Endometrial microvascular endothelial cells (primary cell): Measurements from ENCODE around the gene ANKRD31. TPM values are rescaled to one million over a fixed set of nuclear protein-coding genes. Genes with fewer than 3 reads are reported as not detected.

Experiments used
- in situ Hi-C: cut with HindIII; loops from 2 replicates; pipeline ENCODE4 v1.10.0; 2017; ENCODE audit warnings: low sequenced_read_pairs, low pct_unique_long_range_greater_than_20kb; ENCODE audit errors: inconsistent ontology term
- total RNA-seq: library from RNA; depleted of rRNA; stranded (reverse); fragments of >200 nt; gene quantifications from one replicate; pipeline ENCODE4 v1.2.3, GENCODE V29; 2015; ENCODE audit errors: inconsistent ontology term

Gene ANKRD31
- total RNA-seq, 1 donor from 2014 or later, result not detected

GRCh38 chr5:75048457-75048953 is 188.2 kb downstream of the ANKRD31 start:
- in situ Hi-C loops, result no loop called here

- in situ Hi-C loops, result no loop called here
Measured at GRCh38 chr5:75047356-75047755, 189.3 kb downstream of the ANKRD31 start.

GRCh38 chr5:75046366-75047142 is 190.1 kb downstream of the ANKRD31 start:
- in situ Hi-C loops, result no loop called here

GRCh38 chr5:75045071-75045470 is 191.6 kb downstream of the ANKRD31 start:
- in situ Hi-C loops, result no loop called here

GRCh38 chr5:75044406-75044805 is 192.3 kb downstream of the ANKRD31 start:
- in situ Hi-C loops, result no loop called here

- in situ Hi-C loops, result no loop called here
Measured at GRCh38 chr5:75043633-75044264, 192.9 kb downstream of the ANKRD31 start.

GRCh38 chr5:75042522-75042921 is 194.2 kb downstream of the ANKRD31 start:
- in situ Hi-C loops, result no loop called here

GRCh38 chr5:75040973-75041372 is 195.7 kb downstream of the ANKRD31 start:
- in situ Hi-C loops, result no loop called here

GRCh38 chr5:75037106-75037505 is 199.6 kb downstream of the ANKRD31 start:
- in situ Hi-C loops, result no loop called here

GRCh38 chr5:75034137-75034739 is 202.4 kb downstream of the ANKRD31 start:
- in situ Hi-C loops, result no loop called here

- in situ Hi-C loops, result no loop called here
Measured at GRCh38 chr5:75031366-75031765, 205.3 kb downstream of the ANKRD31 start.

- in situ Hi-C loops, result no loop called here
Measured at GRCh38 chr5:75028090-75028489, 208.6 kb downstream of the ANKRD31 start.

- in situ Hi-C loops, result no loop called here
Measured at GRCh38 chr5:75023368-75024159, 213.1 kb downstream of the ANKRD31 start.

GRCh38 chr5:75021800-75022199 is 214.9 kb downstream of the ANKRD31 start:
- in situ Hi-C loops, result no loop called here

- in situ Hi-C loops, result no loop called here
Measured at GRCh38 chr5:75021219-75021618, 215.5 kb downstream of the ANKRD31 start.

GRCh38 chr5:75020016-75020656 is 216.5 kb downstream of the ANKRD31 start:
- in situ Hi-C loops, result no loop called here

GRCh38 chr5:75018805-75019587 is 217.7 kb downstream of the ANKRD31 start:
- in situ Hi-C loops, result no loop called here
